SH-SY5Y (cell line): Measurements from ENCODE around the gene ASB16.

ENCODE experiments used
- GATA2 ChIP-seq: IDR thresholded peaks from 2 replicates; pipeline ENCODE4 v1.6.1; 2011; ENCODE audit warnings: mild to moderate bottlenecking, low read depth, low read length
- GATA3 ChIP-seq: IDR thresholded peaks from 2 replicates; pipeline ENCODE4 v1.6.1; 2011; ENCODE audit warnings: low read depth, mild to moderate bottlenecking, low read length, moderate library complexity

GRCh38 chr17:44221084-44221861 is 50.8 kb downstream of the ASB16 start:
- no peak for TF ChIP-seq GATA2
- TF ChIP-seq GATA3 = no peak
